Activated CD4-positive, alpha-beta T cell treated with anti-CD3 and anti-CD28 coated beads, Interleukin-2, amount 50 U/mL, for 24 hours (primary cell): ENCODE data around the gene NYNRIN.
"Not testable (repeated sequence)": the region's sequence is repeated elsewhere in the genome, so short reads cannot be mapped to it uniquely, and the experiment has no call there.

ENCODE experiments used
- DNase-seq, 2 donors: peaks; one replicate each; pipeline ENCODE4 v3.0.0-alpha.2; 2020; ENCODE audit warnings: low read depth in 1 of 2, low spot score in 1 of 2

The NYNRIN gene

GRCh38 chr14:24442240-24443052, 43.6 kb downstream of the NYNRIN start, which contains the start of gene SDR39U1:
Gene SDR39U1 (minus strand): TSS chr14:24442776. CDS start chr14:24442769, 7 bp downstream.
- DNase-seq: peak; percentile 84 to 98

GRCh38 chr14:24443053-24443665, 44.4 kb downstream of the NYNRIN start:
- no peak for DNase-seq

GRCh38 chr14:24450828-24451227, 52.0 kb downstream of the NYNRIN start:
- not testable (repeated sequence) for DNase-seq

GRCh38 chr14:24456980-24457379, 58.2 kb downstream of the NYNRIN start:
- no peak for DNase-seq

- DNase-seq: no peak
Measured at GRCh38 chr14:24458736-24459135, 59.9 kb downstream of the NYNRIN start.

- DNase-seq: no peak
Measured at GRCh38 chr14:24459331-24459730, 60.5 kb downstream of the NYNRIN start.

- DNase-seq: no peak
Measured at GRCh38 chr14:24461336-24461735, 62.5 kb downstream of the NYNRIN start.

GRCh38 chr14:24463017-24463883, 64.4 kb downstream of the NYNRIN start:
- DNase-seq: no peak

- DNase-seq: no peak
Measured at GRCh38 chr14:24463884-24464785, 65.3 kb downstream of the NYNRIN start.

GRCh38 chr14:24465368-24465767, 66.6 kb downstream of the NYNRIN start:
- no peak for DNase-seq

- DNase-seq: no peak
Measured at GRCh38 chr14:24465805-24466204, 67.0 kb downstream of the NYNRIN start.
